HepG2 (cell line): ENCODE measurements around the gene ZNF526. TPM values are rescaled to one million over a fixed set of nuclear protein-coding genes. Genes with fewer than 3 reads are reported as not detected.

ENCODE experiments used
- BHLHE40 ChIP-seq: IDR thresholded peaks from 2 replicates; pipeline ENCODE4 v1.6.1; 2011; ENCODE audit warnings: low read length, improper control_type of control experiment
- FOXJ3 ChIP-seq: sonication (generic); formaldehyde crosslinking; IDR thresholded peaks from 2 replicates; pipeline ENCODE4 v1.4.0; 2020; ENCODE audit warnings: missing genetic modification reagents, mild to moderate bottlenecking, borderline replicate concordance
- HNRNPL ChIP-seq: fragments of 200-400 bp; formaldehyde crosslinking; IDR thresholded peaks from 2 replicates; pipeline ENCODE4 v1.6.1; 2017; ENCODE audit warnings: mild to moderate bottlenecking, low read depth, low read length
- KAT8 ChIP-seq: IDR thresholded peaks from 2 replicates; pipeline ENCODE4 v1.6.1; 2016; ENCODE audit warnings: missing genetic modification reagents, missing compliant biosample characterization
- MAZ ChIP-seq, 2 experiments: sonication (generic) in 1 of 2; formaldehyde crosslinking in 1 of 2; IDR thresholded peaks; 2 replicates each; pipeline versions ENCODE4 v1.5.0 to v1.6.1; 2012 to 2020; ENCODE audit warnings: low read depth in 2 of 2, mild to moderate bottlenecking in 2 of 2, borderline replicate concordance in 1 of 2, improper control_type of control experiment in 1 of 2, low read length in 1 of 2, missing genetic modification reagents in 1 of 2, moderate library complexity in 1 of 2
- MED8 ChIP-seq: sonication (generic); formaldehyde crosslinking; IDR thresholded peaks from 2 replicates; pipeline ENCODE4 v1.8.1; 2023; ENCODE audit warnings: mild to moderate bottlenecking, missing genetic modification reagents; ENCODE audit not compliant: insufficient replicate concordance
- NRL ChIP-seq: sonication (generic); formaldehyde crosslinking; IDR thresholded peaks from 2 replicates; pipeline ENCODE4 v1.5.0; 2020; ENCODE audit warnings: missing genetic modification reagents, mild to moderate bottlenecking, moderate library complexity, borderline replicate concordance
- RAD21 ChIP-seq: fragments of 450-650 bp; formaldehyde crosslinking; IDR thresholded peaks from 2 replicates; pipeline ENCODE4 v1.5.0; 2020; ENCODE audit warnings: mild to moderate bottlenecking
- RNF2 ChIP-seq: fragments of 450-650 bp; conservative IDR thresholded peaks from 2 replicates; pipeline ENCODE4 v1.6.1; 2016; ENCODE audit warnings: low read depth
- SMAD1 ChIP-seq: sonication (generic); formaldehyde crosslinking; IDR thresholded peaks from 2 replicates; pipeline ENCODE4 v1.4.0; 2020; ENCODE audit warnings: missing genetic modification reagents, low read depth, mild to moderate bottlenecking, borderline replicate concordance
- SOX6 ChIP-seq, 2 experiments: fragments of 450-650 bp in 1 of 2; sonication (generic) in 1 of 2; formaldehyde crosslinking in 1 of 2; IDR thresholded peaks; 2 replicates each; pipeline versions ENCODE4 v1.4.0 to v1.6.1; 2017 to 2020; ENCODE audit warnings: antibody characterized with exemption in 1 of 2, mild to moderate bottlenecking in 1 of 2, missing genetic modification reagents in 1 of 2
- TFAP4 ChIP-seq: sonication (generic); IDR thresholded peaks from 2 replicates; pipeline ENCODE4 v1.6.1; 2016; ENCODE audit warnings: low read depth, borderline replicate concordance
- TOPORS ChIP-seq: sonication (generic); formaldehyde crosslinking; IDR thresholded peaks from 2 replicates; pipeline ENCODE4 v1.8.0; 2023; ENCODE audit warnings: mild to moderate bottlenecking, missing genetic modification reagents
- ZBTB8A ChIP-seq: sonication (generic); formaldehyde crosslinking; IDR thresholded peaks from 2 replicates; pipeline ENCODE4 v1.4.0; 2020; ENCODE audit warnings: mild to moderate bottlenecking, low read depth, missing genetic modification reagents, borderline replicate concordance
- ZNF577 ChIP-seq: sonication (generic); formaldehyde crosslinking; IDR thresholded peaks from 2 replicates; pipeline ENCODE4 v1.4.0; 2020; ENCODE audit warnings: mild to moderate bottlenecking, low read depth, missing genetic modification reagents, borderline replicate concordance
- ZNF766 ChIP-seq: sonication (generic); formaldehyde crosslinking; IDR thresholded peaks from 2 replicates; pipeline ENCODE4 v1.5.0; 2020; ENCODE audit warnings: missing genetic modification reagents, borderline replicate concordance
- ZZZ3 ChIP-seq: sonication (generic); formaldehyde crosslinking; IDR thresholded peaks from 2 replicates; pipeline ENCODE4 v1.4.0; 2020; ENCODE audit warnings: missing genetic modification reagents, mild to moderate bottlenecking, borderline replicate concordance
- polyA plus RNA-seq, 8 experiments: library from polyadenylated mRNA; depleted of rRNA in 3 of 8; stranded (reverse) in 7 of 8; unstranded in 1 of 8; fragments of >200 nt; fragmentation: Illumina TruSeq in 4 of 8; extraction: Trizol in 4 of 8; gene quantifications; 2 replicates each; pipeline versions ENCODE4 v1.2.1 to v1.2.3, GENCODE V29; 2011 to 2016; ENCODE audit warnings: low read depth in 4 of 8, missing spikeins in 1 of 8, mixed read lengths in 1 of 8; ENCODE audit not compliant: insufficient read depth in 1 of 8
- total RNA-seq, 5 experiments: library from RNA; depleted of rRNA; stranded (reverse); fragments of >200 nt; fragmentation: Illumina TruSeq; extraction: Trizol; gene quantifications; 2 replicates each; pipeline ENCODE4 v1.2.3, GENCODE V29; 2016; ENCODE audit warnings: low read depth in 1 of 5
- TF ChIP-seq, protein P1 (sequence below): IDR thresholded peaks from 2 replicates; pipeline ENCODE4 v1.6.1; 2016; ENCODE audit warnings: low read depth
- TF ChIP-seq, protein P2 (sequence below): sonication (generic); formaldehyde crosslinking; IDR thresholded peaks from 2 replicates; pipeline ENCODE4 v1.9.0; 2021; ENCODE audit warnings: missing genetic modification reagents, borderline replicate concordance

The ZNF526 gene
- total and polyA plus RNA-seq, 2 of the 13 experiments (the other 11 are each of a cell fraction or from before 2014, with no cell fraction given), result 3.3 to 8.4 TPM

DNA sequence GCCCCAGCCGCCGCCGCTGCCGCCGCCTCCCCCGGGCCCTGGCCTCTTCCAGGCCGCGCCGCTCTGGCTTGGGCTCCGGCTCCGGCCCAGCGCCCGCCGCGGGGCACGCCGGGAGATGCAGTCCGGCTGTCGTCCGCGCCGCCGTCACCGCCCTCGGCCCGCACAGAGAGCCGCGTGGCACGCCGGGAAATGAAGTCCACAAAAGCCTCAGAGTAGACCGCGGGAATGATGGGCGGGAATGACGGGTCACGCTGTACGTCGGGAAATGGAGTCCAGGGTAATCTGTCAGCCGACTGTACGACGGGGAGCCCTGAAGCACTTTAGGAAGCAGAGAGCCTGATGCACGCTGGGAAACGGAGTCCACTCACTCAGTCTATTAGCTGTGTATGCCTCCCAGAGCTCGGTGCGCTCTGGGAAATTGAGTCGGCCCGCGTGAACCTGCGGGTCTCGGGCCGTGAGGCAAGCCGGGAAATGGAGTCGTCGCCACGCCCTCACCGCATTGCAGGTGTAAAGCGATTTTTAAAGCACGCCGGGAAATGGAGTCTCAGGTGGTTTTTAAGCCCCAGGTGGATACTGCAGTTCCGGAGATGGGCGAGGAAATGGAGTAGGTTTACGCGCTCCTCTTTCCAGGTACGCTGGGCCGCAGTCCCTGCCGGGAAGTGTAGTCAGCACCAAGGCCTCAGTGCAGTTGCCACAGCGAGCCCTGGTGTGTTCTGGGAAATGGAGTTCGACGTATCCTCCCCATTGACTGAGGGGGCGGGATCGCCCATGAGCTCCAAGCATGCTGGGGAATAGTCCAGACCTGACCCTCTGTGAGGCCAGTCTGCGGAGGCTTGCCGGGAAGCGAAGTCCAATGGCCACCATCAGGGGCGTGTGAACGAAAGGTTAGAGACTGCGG, 22.6 kb downstream of the ZNF526 start, which contains the start of gene GSK3A (continued):
- TF ChIP-seq MED8, result no peak
- no peak for TF ChIP-seq RAD21 (CRISPR knock-in tag)
- TF ChIP-seq SOX6 (IDR thresholded peaks at IDR 0.05), result no peak
- TF ChIP-seq SOX6 (CRISPR knock-in tag; IDR thresholded peaks at IDR 0.05), result peak; percentile 51; the same call in 1 of the 2 replicates
- peak; percentile 45; the same call in 1 of the 2 replicates for TF ChIP-seq KAT8 (CRISPR knock-in tag)
- TF ChIP-seq MAZ (IDR thresholded peaks at IDR 0.05; ENCODE audit: borderline replicate concordance, low read depth, low read length), result no peak
- 0 out of 2 replicates have a peak, but pooled peaks have one; percentile 13 for TF ChIP-seq MAZ (CRISPR knock-in tag; IDR thresholded peaks at IDR 0.05; ENCODE audit: low read depth)
- no peak; the same call in 1 of the 2 replicates for TF ChIP-seq ZZZ3 (CRISPR knock-in tag)
- no peak for TF ChIP-seq ZNF577 (CRISPR knock-in tag)
- TF ChIP-seq, protein P1, sequence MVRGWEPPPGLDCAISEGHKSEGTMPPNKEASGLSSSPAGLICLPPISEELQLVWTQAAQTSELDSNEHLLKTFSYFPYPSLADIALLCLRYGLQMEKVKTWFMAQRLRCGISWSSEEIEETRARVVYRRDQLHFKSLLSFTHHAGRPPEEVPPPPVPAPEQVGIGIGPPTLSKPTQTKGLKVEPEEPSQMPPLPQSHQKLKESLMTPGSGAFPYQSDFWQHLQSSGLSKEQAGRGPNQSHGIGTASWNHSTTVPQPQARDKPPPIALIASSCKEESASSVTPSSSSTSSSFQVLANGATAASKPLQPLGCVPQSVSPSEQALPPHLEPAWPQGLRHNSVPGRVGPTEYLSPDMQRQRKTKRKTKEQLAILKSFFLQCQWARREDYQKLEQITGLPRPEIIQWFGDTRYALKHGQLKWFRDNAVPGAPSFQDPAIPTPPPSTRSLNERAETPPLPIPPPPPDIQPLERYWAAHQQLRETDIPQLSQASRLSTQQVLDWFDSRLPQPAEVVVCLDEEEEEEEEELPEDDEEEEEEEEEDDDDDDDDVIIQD (CRISPR knock-in tag), result peak; percentile 22; the same call in 1 of the 2 replicates
- peak; percentile 3; the same call in 1 of the 2 replicates for TF ChIP-seq TFAP4
- no peak for TF ChIP-seq ZBTB8A (CRISPR knock-in tag)
- peak; percentile 44 for TF ChIP-seq BHLHE40
- no peak for TF ChIP-seq TOPORS (CRISPR knock-in tag)
- no peak for TF ChIP-seq NRL (CRISPR knock-in tag)
- TF ChIP-seq, protein P2, sequence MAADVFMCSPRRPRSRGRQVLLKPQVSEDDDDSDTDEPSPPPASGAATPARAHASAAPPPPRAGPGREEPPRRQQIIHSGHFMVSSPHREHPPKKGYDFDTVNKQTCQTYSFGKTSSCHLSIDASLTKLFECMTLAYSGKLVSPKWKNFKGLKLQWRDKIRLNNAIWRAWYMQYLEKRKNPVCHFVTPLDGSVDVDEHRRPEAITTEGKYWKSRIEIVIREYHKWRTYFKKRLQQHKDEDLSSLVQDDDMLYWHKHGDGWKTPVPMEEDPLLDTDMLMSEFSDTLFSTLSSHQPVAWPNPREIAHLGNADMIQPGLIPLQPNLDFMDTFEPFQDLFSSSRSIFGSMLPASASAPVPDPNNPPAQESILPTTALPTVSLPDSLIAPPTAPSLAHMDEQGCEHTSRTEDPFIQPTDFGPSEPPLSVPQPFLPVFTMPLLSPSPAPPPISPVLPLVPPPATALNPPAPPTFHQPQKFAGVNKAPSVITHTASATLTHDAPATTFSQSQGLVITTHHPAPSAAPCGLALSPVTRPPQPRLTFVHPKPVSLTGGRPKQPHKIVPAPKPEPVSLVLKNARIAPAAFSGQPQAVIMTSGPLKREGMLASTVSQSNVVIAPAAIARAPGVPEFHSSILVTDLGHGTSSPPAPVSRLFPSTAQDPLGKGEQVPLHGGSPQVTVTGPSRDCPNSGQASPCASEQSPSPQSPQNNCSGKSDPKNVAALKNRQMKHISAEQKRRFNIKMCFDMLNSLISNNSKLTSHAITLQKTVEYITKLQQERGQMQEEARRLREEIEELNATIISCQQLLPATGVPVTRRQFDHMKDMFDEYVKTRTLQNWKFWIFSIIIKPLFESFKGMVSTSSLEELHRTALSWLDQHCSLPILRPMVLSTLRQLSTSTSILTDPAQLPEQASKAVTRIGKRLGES (CRISPR knock-in tag), result no peak
- TF ChIP-seq HNRNPL, result no peak
- no peak for TF ChIP-seq FOXJ3 (CRISPR knock-in tag)
- TF ChIP-seq RNF2, result no peak
- no peak for TF ChIP-seq SMAD1 (CRISPR knock-in tag)
- TF ChIP-seq ZNF766, result peak; percentile 49; the same call in 1 of the 2 replicates
